Karpas-422 (cell line): ENCODE data around the gene FGFBP3. TPM values are rescaled to one million over a fixed set of nuclear protein-coding genes. Genes with fewer than 3 reads are reported as not detected.

ENCODE experiments used
- DNase-seq: peaks from one replicate; pipeline ENCODE4 v3.0.0-alpha.2; 2015
- H2AFZ ChIP-seq: fragments of 200-600 bp; sonication (generic); 2 replicates; pipeline ENCODE4 v1.6.1; 2014; ENCODE audit warnings: antibody characterized with exemption, low read length, mixed read lengths
- H3K27ac ChIP-seq: fragments of 200-600 bp; sonication (generic); 2 replicates; pipeline ENCODE4 v1.5.1; 2014; ENCODE audit warnings: mild to moderate bottlenecking, low read length, moderate library complexity
- H3K27me3 ChIP-seq: fragments of 200-600 bp; sonication (generic); 2 replicates; pipeline ENCODE4 v1.6.1; 2014; ENCODE audit warnings: low read length, mixed read lengths
- H3K36me3 ChIP-seq: fragments of 200-600 bp; sonication (generic); 2 replicates; pipeline ENCODE4 v1.6.1; 2014; ENCODE audit warnings: low read length, mixed read lengths; ENCODE audit not compliant: insufficient read depth
- H3K4me1 ChIP-seq: fragments of 200-600 bp; sonication (generic); 2 replicates; pipeline ENCODE4 v1.6.1; 2014; ENCODE audit warnings: mild to moderate bottlenecking, low read length, mixed read lengths
- H3K4me2 ChIP-seq: fragments of 200-600 bp; sonication (generic); 2 replicates; pipeline ENCODE4 v1.6.1; 2014; ENCODE audit warnings: low read length, low read depth, mild to moderate bottlenecking; ENCODE audit not compliant: poor library complexity, severe bottlenecking
- H3K4me3 ChIP-seq: fragments of 200-600 bp; sonication (generic); 2 replicates; pipeline ENCODE4 v1.5.1; 2014; ENCODE audit warnings: mild to moderate bottlenecking, antibody characterized with exemption, low read length, mixed read lengths
- H3K79me2 ChIP-seq: fragments of 200-600 bp; sonication (generic); 2 replicates; pipeline ENCODE4 v1.6.1; 2014; ENCODE audit warnings: mild to moderate bottlenecking, low read length, mixed read lengths
- H3K9ac ChIP-seq: fragments of 200-600 bp; sonication (generic); 2 replicates; pipeline ENCODE4 v1.6.0; 2014; ENCODE audit warnings: low read length
- H3K9me2 ChIP-seq: fragments of 200-600 bp; sonication (generic), shearing (Covaris generic); replicated peaks from 2 replicates; pipeline ENCODE4 v1.6.0; 2014; ENCODE audit warnings: mild to moderate bottlenecking, low read length, moderate library complexity; ENCODE audit not compliant: insufficient read depth
- H3K9me3 ChIP-seq: fragments of 300-700, 200-600 bp; sonication (generic); 2 replicates; pipeline ENCODE4 v1.6.1; 2014; ENCODE audit warnings: low read length, mixed read lengths
- H4K20me1 ChIP-seq: fragments of 200-600 bp; sonication (generic); 2 replicates; pipeline ENCODE4 v1.6.1; 2014; ENCODE audit warnings: mild to moderate bottlenecking, antibody characterized with exemption, low read length, low read depth; ENCODE audit not compliant: insufficient read depth
- total RNA-seq: library from RNA; depleted of rRNA; stranded (reverse); fragments of >200 nt; shearing (Covaris generic); gene quantifications from 2 replicates; pipeline ENCODE4 v1.2.3, GENCODE V29; 2014; ENCODE audit warnings: low replicate concordance; rRNA removed

FGFBP3 gene, protein sequence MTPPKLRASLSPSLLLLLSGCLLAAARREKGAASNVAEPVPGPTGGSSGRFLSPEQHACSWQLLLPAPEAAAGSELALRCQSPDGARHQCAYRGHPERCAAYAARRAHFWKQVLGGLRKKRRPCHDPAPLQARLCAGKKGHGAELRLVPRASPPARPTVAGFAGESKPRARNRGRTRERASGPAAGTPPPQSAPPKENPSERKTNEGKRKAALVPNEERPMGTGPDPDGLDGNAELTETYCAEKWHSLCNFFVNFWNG
- 0.22 and 0.71 TPM in 2 replicates for total RNA-seq

DNA sequence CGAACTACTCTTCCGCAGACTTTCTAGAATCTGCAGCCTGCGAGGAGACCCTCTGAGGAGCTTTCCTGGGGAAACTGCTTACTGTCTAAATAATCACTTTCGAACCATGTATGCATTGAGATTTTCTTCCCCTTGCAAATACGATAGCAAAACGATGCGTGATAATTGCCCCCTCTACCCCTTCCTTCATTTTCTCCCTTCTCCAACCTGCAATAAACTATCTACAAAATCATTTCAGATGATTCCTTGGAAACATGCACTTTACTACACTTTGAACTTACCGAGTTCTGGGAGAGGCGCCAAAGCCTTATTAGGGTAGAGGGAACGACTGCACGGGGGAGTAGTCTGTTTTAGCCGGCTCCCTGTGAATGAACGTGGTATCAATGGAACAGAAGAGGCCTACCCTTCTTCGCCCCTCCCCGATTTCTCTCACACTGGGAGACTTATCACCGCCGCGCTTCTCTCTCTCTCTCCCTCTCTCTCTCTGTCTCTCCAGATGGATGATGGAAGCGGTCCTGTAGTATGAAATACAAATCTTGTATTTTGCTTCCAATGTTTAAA, at the start of gene FGFBP3:
TSS of gene FGFBP3 (minus strand) at position 370 of the 561 bp plus-strand sequence. CDS start 517 bp downstream, outside the sequence.
- peak; percentile 61 for DNase-seq
- Histone ChIP-seq H2AFZ (peak within 1 kb of the TSS; percentile 91), H3K4me3 (peak within 1 kb of the TSS; percentile 75), H3K4me1 (peaks cover 14% of the 10 kb centered on the region), H3K9me2 (no peaks in the 10 kb centered on the region), H3K79me2 (no peaks in the 10 kb centered on the region), H3K27me3 (no peaks in the 10 kb centered on the region), H3K4me2 (peak within 1 kb of the TSS; percentile 79), H4K20me1 (no peaks in the 10 kb centered on the region), H3K36me3 (no peaks in the 10 kb centered on the region), H3K9ac (peak within 1 kb of the TSS; percentile 73), H3K27ac (no peak within 1 kb of the TSS), H3K9me3 (no peaks in the 10 kb centered on the region)

DNA sequence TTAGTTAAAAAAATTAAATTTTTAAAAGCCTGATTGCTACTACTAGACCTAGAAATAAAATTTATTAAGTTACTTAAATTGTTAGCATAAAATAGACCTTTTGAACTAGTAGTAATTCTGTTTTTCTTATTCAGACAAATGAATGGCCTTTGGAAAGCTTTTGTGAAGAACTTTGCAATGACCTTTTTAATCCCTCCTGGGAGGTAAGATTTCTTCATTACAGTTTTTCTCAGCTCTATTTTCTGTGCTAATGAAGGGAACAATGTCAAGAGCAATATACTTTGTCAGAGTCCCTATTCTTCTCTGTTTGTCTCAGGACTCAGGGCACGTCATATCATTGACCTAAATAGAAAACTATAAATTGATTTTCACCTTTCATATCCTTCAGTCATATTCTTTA, 47.8 kb upstream of the FGFBP3 start:
- Histone ChIP-seq H3K4me1 (no peaks in the 10 kb centered on the region), H4K20me1 (no peaks in the 10 kb centered on the region), H3K9me2 (no peaks in the 10 kb centered on the region), H3K27me3 (no peaks in the 10 kb centered on the region), H3K9me3 (no peaks in the 10 kb centered on the region), H2AFZ (no peak overlapping the region), H3K9ac (no peak overlapping the region), H3K27ac (no peak overlapping the region), H3K36me3 (peaks cover 8% of the 10 kb centered on the region; the same call in 1 of the 2 replicates), H3K4me2 (no peak overlapping the region), H3K4me3 (no peak overlapping the region), H3K79me2 (peaks cover 14% of the 10 kb centered on the region)
- no peak for DNase-seq

DNA sequence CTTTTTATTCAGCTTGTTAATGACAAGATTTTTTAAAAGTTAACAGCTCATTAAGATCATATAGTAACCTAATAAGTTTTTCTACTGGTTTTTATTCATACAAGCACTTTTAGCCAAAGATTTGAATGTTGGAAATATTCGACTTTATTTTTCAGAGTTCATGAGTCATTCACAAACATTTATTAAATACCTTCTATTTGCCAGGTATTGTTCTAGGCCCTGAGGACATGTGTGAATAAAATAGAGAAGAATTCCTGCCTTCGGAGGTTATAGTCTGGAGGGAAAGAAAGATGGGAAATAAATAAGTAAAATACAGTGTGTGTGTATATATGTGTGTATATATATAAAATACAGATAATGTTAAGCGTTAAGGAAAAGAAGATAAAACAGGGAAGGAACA, 45.8 kb upstream of the FGFBP3 start:
- no peak overlapping the region for H3K9ac ChIP-seq
- H3K9me2 ChIP-seq = no peaks in the 10 kb centered on the region
- no peak overlapping the region for H3K4me3 ChIP-seq
- no peak overlapping the region for H2AFZ ChIP-seq
- no peaks in the 10 kb centered on the region for H4K20me1 ChIP-seq
- no peak overlapping the region for H3K27ac ChIP-seq
- H3K27me3 ChIP-seq = no peaks in the 10 kb centered on the region
- no peaks in the 10 kb centered on the region for H3K9me3 ChIP-seq
- no peak for DNase-seq
- H3K4me1 ChIP-seq = no peaks in the 10 kb centered on the region
- no peak overlapping the region for H3K4me2 ChIP-seq
- H3K36me3 ChIP-seq = peaks cover 8% of the 10 kb centered on the region; the same call in 1 of the 2 replicates
- H3K79me2 ChIP-seq = peaks cover 21% of the 10 kb centered on the region

DNA sequence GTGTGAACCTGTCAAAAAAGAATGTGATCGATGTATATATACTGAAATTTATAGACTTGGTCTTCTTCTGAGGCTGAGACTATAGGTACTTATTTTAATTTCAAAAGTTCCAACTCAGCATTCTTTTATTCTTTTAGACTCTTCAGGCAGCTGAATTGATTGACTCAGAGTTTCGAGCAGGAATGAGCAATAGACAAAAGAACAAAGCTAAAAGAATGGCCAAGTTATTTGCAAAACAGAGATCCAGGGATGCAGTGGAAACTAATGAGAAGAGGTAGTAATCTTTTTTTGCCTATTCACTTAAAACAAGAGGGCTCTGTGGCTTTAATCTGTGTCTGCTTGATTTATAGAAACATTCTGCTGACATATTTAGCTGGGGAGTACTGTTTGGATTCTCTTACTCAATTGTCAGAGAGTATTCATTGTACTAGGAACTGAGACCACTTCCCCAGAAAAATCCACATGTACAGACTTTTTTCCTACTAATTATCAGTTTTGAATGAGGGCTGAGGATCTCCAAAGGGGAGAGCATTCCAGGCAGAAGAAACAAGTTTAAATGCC, 44.4 kb upstream of the FGFBP3 start:
- Histone ChIP-seq H3K27me3 (no peaks in the 10 kb centered on the region), H3K36me3 (peaks cover 8% of the 10 kb centered on the region; the same call in 1 of the 2 replicates), H3K4me2 (no peak overlapping the region), H3K9ac (no peak overlapping the region), H2AFZ (no peak overlapping the region), H3K4me1 (no peaks in the 10 kb centered on the region), H4K20me1 (no peaks in the 10 kb centered on the region), H3K4me3 (no peak overlapping the region), H3K79me2 (peaks cover 30% of the 10 kb centered on the region), H3K9me2 (no peaks in the 10 kb centered on the region), H3K27ac (no peak overlapping the region), H3K9me3 (no peaks in the 10 kb centered on the region)
- no peak for DNase-seq

DNA sequence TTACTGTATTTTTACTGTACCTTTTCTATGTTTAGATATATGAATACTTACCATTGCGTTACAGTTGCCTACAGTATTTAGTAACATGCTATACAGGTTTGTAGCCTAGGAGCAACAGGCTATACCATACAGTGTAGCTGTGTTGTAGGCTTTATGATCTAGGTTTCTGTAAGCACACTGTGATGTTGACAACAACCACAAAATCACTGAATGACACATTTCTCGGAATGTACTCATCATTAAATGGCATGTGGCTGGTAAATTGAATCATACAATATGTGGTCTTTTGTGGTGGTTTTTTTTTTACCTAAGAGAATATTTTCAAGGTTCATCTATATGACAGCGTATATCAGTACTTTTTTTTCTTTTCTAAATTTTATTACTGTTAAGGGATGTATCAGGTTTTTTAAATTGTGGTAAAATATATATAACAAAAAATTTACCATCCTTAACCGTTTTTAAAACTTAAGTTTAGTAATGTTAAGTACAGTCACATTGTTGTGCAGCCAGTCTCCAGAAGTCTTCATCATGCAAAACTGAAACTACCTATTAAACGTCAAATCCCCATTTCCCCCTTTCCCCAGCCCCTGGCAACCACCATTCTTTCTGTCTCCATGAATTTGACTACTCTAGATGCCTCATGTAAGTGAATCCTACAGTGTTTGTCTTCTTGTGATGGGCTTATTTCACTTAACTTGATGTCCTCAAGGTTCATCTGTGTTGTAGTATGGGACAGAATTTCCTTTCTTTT, 35.8 kb upstream of the FGFBP3 start:
- H3K27me3 ChIP-seq = no peaks in the 10 kb centered on the region
- no peak overlapping the region for H3K9ac ChIP-seq
- H3K79me2 ChIP-seq = peaks cover 68% of the 10 kb centered on the region
- H3K9me3 ChIP-seq = no peaks in the 10 kb centered on the region
- peaks cover 10% of the 10 kb centered on the region; the same call in 1 of the 2 replicates for H3K36me3 ChIP-seq
- no peaks in the 10 kb centered on the region for H3K4me1 ChIP-seq
- DNase-seq = no peak
- H2AFZ ChIP-seq = no peak overlapping the region
- no peaks in the 10 kb centered on the region for H3K9me2 ChIP-seq
- H3K4me2 ChIP-seq = no peak overlapping the region
- no peak overlapping the region for H3K4me3 ChIP-seq
- H3K27ac ChIP-seq = no peak overlapping the region
- H4K20me1 ChIP-seq = no peaks in the 10 kb centered on the region

DNA sequence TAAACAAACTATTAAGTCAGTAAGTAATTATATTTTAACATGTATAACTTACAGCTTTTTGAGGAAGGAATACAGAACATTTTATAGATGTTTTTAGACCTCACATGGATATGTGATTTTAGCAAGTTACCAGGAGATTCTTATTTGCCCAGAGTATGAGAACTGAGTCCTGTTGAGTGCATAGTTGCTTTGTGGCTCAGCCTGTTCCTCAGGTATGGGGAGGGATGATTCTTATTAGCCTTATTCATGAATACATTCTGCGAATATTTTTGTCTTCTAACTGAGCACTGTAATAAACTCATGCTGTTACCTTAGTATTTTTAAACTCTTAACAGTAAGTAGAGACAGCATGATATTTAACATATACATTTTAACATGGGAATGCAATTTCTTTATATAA, 32.1 kb upstream of the FGFBP3 start:
- H3K4me1 ChIP-seq = no peaks in the 10 kb centered on the region
- H4K20me1 ChIP-seq = no peaks in the 10 kb centered on the region
- H2AFZ ChIP-seq = no peak overlapping the region
- no peak overlapping the region for H3K27ac ChIP-seq
- no peak overlapping the region for H3K4me2 ChIP-seq
- peaks cover 84% of the 10 kb centered on the region for H3K79me2 ChIP-seq
- no peaks in the 10 kb centered on the region for H3K9me3 ChIP-seq
- peaks cover 12% of the 10 kb centered on the region; the same call in 1 of the 2 replicates for H3K36me3 ChIP-seq
- no peak overlapping the region for H3K9ac ChIP-seq
- H3K4me3 ChIP-seq = no peak overlapping the region
- no peaks in the 10 kb centered on the region for H3K9me2 ChIP-seq
- H3K27me3 ChIP-seq = no peaks in the 10 kb centered on the region
- DNase-seq = no peak

DNA sequence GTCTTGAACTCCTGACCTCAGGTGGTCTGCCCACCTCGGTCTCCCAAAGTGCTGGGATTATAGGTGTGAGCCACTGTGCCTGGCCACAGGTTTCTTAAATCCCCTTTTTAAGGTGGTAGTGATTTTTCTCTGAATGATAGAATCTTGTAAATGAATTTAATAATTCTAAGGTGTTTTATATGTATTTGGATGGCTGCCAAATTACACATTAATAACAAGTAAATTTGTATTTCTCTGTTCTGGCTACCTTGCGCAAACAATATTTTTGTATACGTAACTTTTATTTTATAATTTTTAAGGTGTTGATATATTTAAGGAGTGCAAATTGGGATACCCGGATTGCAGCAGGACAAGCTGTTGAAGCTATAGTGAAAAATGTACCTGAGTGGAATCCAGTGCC, 30.4 kb upstream of the FGFBP3 start:
- Histone ChIP-seq H3K36me3 (peaks cover 18% of the 10 kb centered on the region), H3K9ac (no peak overlapping the region)

DNA sequence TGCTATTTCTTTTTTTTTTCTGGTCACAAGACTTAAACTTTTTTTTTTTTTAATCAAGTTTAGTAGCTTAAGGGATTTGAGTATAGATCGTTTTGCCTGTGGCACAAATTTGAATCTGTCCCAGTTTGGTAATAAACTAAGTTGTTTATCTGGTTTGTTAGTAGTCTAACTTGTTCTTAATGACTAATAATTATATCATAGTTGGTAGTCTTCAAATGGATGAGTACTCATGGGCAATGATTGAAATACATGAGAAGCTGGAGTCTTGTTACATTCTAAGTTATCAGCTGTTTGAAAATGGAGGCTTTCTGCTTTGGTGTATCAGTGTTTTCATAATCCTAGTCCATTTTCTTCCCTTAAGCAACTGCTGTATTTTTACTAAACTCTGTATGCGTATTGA, 26.6 kb upstream of the FGFBP3 start:
- Histone ChIP-seq H3K9me3 (no peaks in the 10 kb centered on the region), H3K36me3 (peaks cover 21% of the 10 kb centered on the region), H3K27me3 (no peaks in the 10 kb centered on the region), H3K4me1 (no peaks in the 10 kb centered on the region), H3K9ac (no peak overlapping the region), H3K4me3 (no peak overlapping the region), H3K4me2 (no peak overlapping the region), H3K27ac (no peak overlapping the region), H2AFZ (no peak overlapping the region), H3K79me2 (peaks cover 97% of the 10 kb centered on the region), H4K20me1 (0 out of 2 replicates have a peak, but pooled peaks cover 8% of the 10 kb centered on the region), H3K9me2 (no peaks in the 10 kb centered on the region)
- no peak for DNase-seq

More for the DNA sequence above, 30.4 kb upstream of the FGFBP3 start:
- H3K4me2 ChIP-seq = no peak overlapping the region
- no peaks in the 10 kb centered on the region for H3K9me2 ChIP-seq
- DNase-seq = no peak
- no peak overlapping the region for H3K27ac ChIP-seq
- H3K27me3 ChIP-seq = no peaks in the 10 kb centered on the region
- H2AFZ ChIP-seq = no peak overlapping the region
- H3K79me2 ChIP-seq = peaks cover 86% of the 10 kb centered on the region
- no peak overlapping the region for H3K4me3 ChIP-seq
- no peaks in the 10 kb centered on the region for H3K4me1 ChIP-seq
- H3K9me3 ChIP-seq = no peaks in the 10 kb centered on the region
- H4K20me1 ChIP-seq = no peaks in the 10 kb centered on the region
